ENCODE results near the gene FCER1G.

The FCER1G gene

DNA sequence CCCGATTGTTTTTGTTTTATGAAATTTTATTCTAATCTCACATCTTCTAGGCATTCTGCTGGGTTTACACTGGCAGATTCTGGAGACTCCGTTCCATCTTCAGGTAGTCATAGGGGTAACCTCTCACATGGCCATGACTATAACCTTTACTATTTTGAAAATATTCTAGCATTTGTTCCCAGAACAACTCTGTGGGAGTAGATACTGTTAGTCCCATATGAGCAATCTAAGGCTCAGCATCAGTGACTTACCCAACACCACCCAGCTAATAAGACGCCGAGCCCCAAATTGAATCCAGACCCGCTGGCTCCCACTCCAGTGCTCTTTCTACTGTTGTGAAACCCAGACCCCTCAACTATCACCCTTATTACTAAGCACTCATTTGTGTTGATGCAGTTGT, 26.1 kb upstream of the FCER1G start:
- DNase-seq = no peak

DNA sequence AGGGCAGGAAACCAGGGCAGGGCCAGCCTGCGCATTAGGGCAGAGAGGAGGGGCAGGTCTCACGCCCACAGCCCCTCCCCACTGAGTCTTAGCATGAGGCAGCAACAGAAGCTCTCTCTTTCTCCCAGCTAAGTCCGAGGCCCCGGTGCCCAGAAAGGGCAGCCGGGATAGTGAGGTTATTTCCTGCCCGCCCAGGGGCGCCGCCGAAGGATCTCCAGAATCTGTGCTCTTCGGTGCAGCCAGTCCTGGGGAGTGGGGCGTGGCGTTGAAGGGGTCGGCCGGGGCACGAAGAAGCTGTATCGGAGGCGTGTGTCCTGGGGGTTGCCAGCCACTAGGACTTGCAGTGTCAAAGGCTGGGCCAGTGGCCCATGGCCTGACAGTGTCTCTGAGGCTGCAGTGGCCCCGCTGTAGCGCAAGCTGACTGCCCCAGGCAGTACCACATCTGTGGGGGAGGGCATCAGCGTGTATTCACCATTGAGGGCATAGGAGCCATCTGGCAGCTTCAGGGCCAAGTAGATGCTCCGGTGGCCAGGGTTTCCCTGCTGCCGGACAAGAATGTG, 24.1 kb upstream of the FCER1G start:
- DNase-seq = no peak

DNA sequence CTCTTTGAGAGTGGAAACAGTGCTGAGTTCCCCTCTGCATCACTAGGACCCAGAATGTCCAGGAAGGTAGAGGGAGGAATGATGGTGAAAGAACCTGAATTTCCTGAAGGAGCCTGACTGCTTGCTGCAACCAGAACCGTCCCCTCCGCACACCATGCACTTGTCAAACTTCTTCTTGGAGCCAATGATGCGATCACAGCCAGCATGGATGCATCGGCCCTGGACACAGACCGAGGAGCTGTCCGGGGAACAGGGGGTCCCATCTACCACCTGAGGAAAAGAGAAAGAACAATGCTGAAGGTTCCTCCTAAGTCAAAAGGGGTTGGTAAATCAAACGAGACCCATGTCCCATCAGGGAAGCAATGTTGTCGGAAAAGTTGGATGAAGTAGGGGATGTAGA, 23.1 kb upstream of the FCER1G start:
- DNase-seq = no peak

DNA sequence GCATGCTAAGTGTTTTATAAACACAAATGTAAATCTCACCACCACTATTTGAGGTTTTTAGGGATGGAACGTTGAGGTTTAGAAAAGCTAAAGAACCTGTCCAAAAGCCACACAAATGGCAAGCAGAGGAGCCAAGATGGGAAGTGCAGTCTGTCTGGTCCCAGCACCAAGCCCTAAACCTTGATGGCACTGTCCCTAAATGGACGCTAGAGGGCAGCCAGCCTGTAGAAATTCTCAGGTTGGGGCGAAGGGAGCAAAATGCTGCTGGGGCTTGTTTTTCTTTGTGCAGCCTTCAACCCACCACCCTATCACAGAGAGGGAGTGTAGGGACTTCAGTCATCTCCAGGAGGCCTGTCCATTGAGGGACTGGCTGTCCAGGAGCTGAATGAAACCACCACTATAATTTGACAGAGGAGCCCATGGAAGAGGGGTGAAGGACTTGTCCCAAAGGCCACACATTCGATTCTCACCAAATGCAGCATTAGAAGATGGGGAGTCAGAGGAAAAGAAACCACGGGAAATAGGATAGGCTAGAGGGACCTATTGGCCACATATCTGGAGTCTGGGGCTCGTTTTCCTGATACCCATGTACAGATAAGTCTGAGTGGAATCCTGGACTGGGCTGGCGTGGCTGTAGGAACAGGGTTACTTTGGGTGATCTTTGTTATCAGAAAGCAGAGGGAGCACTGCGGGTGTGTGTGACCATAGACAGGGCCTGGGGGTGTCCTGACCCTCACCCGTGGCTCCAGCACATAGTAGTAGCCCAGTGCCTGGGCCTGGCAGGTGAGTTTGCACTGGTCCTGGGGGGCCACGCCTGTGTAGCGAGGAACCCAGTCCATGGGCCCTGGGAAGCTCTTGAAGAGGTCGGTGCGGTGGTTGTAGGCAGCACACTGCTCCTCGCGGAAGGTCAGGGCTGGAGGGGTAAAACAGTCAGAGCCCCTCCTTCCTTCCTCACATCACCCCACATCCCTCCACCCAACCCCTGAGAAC, 22.3 kb upstream of the FCER1G start:
- peak; percentile 77 for DNase-seq

DNA sequence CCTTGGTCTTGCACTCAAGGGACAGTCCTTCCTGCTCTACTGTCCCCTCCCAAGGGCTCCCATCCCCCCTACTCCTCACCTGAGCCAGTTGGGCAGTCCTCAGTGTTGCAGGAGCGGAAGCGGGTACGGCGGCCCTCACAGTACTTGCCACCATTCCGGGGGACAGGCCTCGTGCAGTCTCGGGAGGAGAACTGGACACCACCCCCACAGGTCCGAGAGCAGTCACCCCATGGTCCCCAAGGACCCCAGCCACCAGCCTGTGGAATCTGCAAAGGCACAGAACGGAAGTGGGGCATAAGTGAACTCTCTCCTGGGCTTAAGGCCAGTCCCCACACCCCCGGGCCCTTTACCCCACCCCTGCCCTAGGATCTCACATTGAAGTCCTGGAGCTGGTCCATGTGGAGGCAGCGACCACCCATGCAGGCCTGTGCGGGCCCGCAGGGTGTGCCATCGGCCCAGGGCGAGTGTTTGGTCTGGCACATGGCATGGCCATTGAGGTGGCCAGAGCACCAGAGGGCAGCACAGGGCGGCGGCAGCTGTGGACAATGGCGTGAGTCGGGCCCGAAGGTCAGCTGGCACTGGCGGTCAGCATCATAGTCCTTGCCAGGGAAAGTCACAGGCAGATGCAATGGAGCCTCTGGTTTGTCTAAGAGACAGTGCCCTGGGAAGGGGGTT, 21.4 kb upstream of the FCER1G start:
- no peak for DNase-seq

DNA sequence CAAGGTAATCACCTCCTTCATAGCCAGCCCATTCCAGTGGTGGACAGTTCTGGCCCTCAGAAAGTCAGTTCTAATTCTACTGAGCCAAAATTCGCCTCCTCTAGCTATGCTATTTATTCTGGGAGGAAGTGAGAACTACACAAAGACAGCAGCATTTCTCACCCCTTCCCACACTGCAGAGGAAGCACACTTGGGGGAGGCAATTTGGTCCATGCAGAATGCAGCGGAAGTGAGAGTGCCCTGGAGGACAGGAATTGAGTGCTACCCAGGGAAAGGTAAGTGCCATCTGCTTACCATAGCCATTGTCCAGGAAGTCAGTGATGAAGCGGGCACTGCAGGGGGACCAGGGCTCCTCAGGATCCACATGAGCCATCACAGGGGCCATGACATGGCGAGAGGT, 19.9 kb upstream of the FCER1G start:
- DNase-seq = peak; percentile 91

DNA sequence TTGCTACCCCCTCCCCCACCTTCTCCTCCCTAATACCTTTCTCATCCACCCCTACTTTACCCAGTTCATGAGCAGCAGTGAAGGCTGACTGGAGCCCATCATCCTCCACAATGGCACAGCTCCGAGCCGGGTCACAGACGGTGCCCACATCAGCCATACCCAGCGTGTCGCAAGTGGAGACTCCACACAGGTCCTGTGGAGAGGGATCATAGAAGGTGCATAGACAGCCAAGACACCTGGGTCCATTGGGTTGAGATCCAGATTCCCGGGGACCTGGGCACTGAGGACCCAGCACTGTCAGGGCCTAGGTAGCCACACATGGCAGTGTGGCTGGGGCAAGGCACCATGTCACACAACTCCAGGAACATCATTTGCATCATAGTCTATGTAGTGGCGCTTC, 19.0 kb upstream of the FCER1G start:
- no peak for DNase-seq

DNA sequence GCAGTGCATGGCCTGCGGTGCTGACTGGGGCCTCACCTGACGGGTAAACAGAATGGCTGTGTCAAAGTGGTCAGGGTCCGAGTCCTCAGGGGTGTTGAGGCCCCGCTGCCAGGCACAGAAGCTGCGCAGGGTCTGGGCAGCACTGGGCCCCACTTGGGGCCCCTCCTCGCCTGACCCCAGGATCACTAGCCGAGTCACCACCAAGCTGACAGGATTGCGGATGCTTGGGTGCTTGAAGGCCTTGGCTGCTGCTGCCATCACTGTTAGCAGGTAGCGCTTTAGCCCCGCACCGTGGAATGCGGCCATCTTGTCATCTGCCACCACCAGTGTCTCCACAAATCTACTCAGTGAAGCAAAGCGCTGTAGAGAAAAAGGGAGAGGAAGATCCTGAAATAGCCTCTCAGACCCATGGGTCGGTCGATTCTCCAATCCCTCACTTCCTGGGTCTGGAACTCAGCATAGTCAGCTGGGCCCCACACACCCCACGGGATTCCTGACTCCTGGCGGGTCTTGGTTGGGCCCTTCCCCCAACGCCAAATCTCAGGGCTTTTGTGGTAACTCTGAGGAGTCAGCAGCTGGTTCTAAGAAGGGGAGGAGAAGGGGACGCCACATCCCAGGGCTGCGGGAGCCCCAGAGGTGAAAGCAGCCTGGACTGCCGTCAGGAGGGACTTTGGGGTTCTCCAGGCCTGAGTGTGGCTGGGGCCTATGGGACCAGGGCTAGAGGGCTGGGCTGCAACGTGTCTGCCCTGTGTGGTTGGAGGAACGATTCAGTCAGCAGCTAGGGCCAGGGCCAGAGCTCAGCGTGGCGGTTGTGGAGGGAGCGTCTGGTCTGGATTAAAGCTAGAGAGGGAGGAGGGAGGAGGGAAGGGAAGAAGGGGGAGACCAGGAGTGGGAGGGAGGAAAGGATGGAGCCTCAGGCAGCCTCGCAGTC, 18.3 kb upstream of the FCER1G start:
- peak; percentile 59 for DNase-seq

DNA sequence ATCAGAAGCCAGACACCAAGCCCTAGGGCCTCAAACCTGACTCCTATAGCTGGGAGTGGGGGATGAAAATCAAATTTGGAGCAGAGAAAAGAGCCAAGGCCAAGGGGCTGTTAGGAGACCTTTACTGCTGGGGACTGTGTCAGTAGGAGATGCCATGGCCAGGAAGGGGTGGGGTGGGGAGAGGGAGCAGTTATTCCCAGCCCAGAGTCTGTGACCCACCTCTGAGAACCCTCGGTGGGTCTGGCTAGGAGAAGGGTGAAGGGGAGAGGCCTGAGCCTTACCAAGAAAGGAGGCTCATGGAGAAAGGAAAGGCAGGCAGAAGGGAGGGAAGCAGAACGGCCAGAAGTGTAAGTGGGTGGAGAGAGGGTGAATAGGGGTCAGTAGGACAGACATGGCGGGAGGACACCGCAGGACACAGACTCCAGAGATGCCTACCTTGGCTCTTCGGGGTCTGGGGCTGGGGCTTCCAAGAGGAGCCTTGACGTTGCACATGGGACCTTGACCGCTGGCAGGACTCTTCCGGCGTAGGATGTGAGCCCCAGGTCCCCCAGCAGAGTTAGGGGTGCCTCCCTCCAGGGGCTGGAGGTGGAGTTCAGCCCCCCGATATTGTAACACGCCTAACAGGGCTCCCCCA, 17.4 kb upstream of the FCER1G start:
- DNase-seq = no peak

DNA sequence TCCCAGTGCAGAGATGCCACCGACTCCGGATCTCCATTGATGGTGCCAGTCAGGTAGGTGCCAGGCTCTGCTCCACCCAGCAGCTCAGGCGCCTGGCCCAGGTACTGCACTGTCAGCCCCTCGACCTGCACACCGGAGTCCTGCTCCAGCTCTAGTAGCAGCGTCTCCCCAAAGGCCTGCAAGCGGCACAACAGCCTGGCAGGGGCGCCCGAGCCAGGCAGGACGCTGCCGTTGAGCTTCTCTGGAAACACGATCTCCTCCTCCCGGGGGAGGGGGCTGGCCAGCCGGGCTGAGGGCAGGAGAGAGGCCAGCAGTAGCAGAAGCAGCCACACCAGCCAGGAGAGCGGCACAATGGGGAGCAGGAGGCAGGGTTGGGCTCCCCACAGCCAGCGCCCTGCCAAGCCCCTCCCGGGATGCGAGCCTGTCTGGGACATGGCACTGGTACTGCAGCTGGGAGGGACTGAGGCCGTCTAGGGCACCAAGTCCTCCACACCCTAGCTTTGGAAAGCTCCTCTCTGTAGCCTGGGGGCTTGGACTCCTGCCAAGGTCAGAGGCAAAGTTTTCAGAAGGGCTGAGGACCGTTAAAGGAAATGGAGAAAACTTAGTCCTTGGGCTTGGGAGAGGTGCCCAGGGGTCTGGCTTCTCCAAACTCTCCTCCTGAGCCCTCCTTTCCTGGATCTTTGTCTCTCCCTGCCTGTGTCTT, 16.8 kb upstream of the FCER1G start:
- no peak for DNase-seq

DNA sequence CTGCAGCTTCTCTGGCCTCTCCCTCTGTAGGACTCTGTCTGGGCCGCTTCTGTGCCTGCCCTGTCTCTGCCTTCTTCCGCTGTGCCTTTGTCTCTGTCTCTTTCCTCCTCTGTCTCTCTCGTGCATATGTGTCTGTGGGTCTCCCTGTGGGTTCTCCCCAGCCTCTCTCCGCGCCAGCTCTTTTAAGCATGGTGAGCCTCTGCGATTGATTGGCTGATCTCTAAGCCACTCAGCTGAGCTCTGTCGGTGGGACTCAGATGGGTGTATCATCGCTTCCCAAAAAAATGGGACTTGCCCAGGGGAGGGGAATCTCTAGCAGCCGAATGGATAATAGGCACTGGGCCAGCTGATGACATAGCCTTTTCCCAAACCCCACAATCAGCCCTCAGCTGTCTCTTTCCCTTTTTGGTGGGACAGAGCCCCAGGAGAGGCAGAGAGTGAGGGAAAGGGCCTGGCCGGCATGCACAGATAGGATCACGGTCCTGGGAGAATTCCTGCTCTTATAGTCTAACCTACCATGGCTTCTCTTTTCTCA, 16.1 kb upstream of the FCER1G start, which contains the start of gene ADAMTS4:
TSS of gene ADAMTS4 (minus strand) at position 158 of the 535 bp plus-strand sequence. CDS start 427 bp downstream, outside the sequence.
- DNase-seq = no peak

DNA sequence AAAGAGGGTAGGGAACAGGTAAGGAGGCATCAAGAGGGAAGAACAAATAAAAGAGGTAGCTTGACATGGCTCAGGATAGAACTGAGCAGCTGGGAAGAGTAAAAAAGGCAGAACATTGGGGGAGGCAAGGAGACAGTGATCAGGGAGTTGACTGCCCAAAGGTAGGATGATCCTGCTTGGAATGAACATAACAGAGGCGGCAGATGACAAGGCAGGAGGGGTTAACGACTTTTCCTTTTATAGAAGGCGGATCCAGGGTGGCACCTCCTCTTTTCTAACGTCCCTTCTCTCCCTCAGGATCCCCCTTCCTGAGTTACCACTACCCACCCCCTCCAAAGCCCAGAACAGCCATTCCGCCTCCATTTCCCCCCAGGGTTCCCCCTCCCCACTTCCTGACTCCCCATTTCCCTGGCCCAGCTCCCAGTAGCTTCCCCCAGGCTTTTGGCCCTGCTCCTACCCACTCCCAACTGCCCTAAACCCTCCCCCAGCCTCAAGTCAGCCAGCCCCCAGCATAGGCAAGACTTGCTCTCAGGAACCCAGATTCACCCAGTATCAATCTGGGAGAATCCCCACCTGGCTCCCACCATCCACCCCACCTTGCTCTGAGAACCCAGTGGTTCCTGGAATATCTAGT, 15.5 kb upstream of the FCER1G start:
- DNase-seq = no peak

DNA sequence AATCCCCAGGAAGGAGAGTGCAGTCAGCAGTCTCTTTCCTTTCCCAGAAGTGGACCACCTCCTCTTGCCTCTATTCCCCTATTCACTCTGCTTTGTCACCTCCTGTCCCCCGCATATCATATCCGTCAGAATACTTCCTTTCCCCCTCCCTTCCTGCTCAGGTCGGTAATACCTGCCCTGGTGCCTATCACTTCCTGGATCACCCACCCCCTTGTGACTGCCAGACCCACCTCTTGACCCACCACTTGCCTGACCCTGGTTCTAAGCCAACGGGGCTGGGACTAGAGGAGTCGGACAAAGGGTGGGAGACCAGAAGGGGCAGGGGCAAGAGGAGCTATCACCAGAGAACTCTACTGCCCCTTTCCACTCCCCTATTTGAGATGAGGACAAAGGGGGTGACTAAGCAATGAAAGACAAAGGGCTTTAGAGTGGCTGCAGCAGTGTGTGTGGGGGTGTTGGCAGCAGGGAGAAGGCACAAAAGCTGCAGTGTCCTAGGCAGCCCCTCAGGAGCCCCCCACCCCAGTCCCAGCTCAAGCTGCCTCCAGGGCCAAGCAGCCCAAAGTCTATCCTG, 14.6 kb upstream of the FCER1G start:
- no peak for DNase-seq

DNA sequence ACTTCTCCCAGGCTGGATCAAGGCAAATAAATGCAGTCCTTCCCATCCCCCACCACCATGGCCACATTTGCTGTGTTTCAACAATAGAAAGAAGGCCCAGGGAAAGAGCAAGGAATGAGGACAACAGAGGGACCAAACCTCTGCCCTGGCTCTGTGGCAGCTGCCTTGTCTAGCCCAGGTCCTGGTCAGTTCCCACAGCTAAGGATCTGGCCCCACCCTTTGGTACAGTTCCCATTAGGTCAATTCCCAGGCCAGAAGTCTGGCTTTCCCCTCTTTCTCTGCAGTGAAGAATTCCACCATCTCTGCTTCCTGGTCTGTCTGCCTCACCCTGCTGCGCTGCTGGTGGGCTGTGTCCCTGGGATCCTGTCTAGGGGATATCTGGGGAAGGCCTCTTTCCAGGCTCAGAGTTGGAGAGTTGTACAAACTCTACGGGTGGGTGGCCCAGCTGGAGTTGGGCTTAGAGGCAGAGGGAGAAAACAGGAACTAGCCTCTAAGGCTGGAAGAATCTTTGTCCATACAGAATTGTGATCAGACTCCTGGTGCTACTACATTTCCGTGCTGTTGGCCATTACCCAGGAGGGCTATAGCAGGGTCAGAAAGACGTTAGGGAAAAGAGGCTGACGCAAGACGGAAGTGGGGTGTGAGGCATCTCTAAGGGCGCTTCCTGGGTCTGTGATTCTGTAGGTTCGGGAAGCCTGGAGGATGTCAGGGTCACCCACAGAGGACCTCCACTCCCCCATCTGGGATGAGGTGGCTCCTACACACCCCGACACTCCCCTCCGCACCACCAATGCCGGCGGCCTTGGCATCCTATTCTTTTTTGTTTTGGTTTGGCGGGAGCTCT, 13.9 kb upstream of the FCER1G start:
- DNase-seq = peak; percentile 87

DNA sequence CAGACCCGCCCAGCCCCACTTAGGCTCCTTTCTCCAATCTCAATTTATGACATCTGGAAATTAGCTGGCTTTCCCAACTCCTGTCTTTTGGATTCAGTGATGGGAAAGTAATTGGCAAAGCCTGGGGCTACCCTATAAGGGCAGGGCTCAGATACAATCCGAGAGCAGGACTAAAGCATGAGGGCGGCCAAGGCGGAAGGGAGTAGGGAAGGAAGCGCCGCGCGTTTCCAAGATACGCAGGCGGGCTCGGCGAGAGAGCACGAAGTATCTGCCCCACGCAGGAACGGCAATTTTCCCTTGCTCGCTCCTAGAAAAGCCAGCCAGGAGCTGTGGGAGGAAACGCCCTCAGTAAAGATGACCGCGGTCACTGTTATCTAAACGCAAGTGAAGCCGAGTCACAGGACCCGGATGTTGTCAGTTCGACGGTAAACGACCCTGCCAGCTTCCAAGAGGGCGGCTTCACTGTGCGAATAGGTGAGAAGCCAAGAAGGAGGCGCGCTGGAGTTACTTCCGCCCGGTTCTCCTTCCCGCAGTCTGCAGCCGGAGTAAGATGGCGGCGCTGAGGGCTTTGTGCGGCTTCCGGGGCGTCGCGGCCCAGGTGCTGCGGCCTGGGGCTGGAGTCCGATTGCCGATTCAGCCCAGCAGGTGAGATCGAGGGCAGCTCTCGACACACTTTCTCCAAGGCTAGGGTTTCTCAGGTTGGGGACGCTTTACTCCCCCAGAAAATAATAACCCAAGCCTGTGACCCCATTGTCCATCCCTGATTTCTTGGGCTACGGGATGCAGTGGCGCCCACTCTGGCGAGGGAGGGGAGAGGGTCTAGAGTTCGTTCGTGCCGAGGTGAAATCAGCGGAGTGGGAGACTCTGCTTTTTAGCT, 13.0 kb upstream of the FCER1G start, which contains the start of gene NDUFS2:
TSS of gene NDUFS2 (plus strand) at position 532 of the 877 bp plus-strand sequence. CDS start at position 551, 19 bp downstream.
- peak; percentile 98 for DNase-seq

DNA sequence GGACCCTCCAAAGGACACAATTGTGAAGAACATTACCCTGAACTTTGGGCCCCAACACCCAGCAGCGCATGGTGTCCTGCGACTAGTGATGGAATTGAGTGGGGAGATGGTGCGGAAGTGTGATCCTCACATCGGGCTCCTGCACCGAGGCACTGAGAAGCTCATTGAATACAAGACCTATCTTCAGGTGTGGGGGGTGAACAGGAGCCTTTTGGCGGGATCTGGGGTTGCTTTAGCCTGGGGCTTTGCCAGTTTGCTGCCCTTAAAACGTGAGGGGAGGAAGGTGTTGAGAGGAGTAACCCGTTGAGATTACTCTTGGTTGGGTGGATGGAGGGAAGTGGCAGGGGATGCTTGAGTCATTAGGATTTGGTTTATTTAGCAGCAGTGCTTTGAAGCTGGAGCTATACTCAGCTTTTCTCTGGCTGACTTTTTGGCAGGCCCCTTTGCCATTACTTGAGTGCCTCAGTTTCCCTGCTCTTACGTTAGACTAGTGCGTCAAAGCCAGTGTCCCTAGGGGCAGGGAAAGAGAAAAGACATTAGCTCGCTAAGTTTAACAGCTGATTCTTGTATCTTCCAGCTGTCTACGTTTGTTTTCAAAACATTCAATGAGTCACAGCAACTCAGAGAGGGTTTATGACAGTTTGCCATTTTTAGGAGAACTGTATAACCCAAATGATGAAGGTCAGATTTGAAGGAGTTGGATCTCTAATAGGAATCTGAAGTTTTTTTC, 8.5 kb upstream of the FCER1G start:
- DNase-seq = no peak

DNA sequence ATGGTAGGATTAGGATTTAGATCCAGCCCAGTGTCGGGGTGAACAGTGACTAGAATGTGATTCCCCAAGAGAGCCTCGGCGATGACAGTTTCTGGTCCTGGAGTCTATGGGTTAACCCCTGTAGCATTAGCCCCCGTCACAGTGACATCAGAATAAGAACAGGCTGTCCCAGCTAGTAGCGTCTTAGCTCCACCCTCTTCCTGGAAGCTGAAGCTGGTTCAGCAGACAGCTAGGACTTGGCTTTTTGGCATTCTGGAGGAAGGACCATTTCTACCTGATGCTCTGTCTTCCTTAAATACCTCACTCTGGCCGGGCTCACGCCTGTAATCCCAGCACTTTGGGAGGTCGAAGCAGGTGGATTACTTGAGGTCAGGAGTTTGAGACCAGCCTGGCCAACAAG, 7.9 kb upstream of the FCER1G start:
- DNase-seq = no peak
